ENCODE data around the gene KCNJ15. TPM values are rescaled to one million over a fixed set of nuclear protein-coding genes. Genes with fewer than 3 reads are reported as not detected.

The KCNJ15 gene
- total RNA-seq, 2 experiments from 2014 or later: not detected

GRCh38 chr21:38300141-38300578 is 43.4 kb downstream of the KCNJ15 start:
- Mint-ChIP-seq H3K9me3 (peaks cover 2% of the 10 kb centered on the region), H3K27me3 (no peaks in the 10 kb centered on the region), H3K4me1 (peaks cover 10% of the 10 kb centered on the region), H3K36me3 (ENCODE audit: low read depth) (no peaks in the 10 kb centered on the region), H3K27ac (no peak overlapping the region), H3K4me3 (no peak overlapping the region)
- CTCF ChIA-PET: no interaction called here
- DNase-seq: no peak
- POLR2A ChIA-PET: no interaction called here

GRCh38 chr21:38301321-38302214 is 44.8 kb downstream of the KCNJ15 start:
- Mint-ChIP-seq H3K36me3 (ENCODE audit: low read depth) (no peaks in the 10 kb centered on the region), H3K9me3 (peaks cover 2% of the 10 kb centered on the region), H3K27ac (no peak overlapping the region), H3K4me3 (no peak overlapping the region), H3K4me1 (peaks cover 11% of the 10 kb centered on the region), H3K27me3 (no peaks in the 10 kb centered on the region)
- CTCF ChIA-PET: no interaction called here
- no peak for DNase-seq
- POLR2A ChIA-PET: no interaction called here

GRCh38 chr21:38303300-38303699 is 46.5 kb downstream of the KCNJ15 start:
- DNase-seq: no peak
- Mint-ChIP-seq H3K9me3 (peaks cover 2% of the 10 kb centered on the region), H3K36me3 (ENCODE audit: low read depth) (no peaks in the 10 kb centered on the region), H3K27me3 (no peaks in the 10 kb centered on the region), H3K27ac (no peak overlapping the region), H3K4me3 (no peak overlapping the region), H3K4me1 (peaks cover 13% of the 10 kb centered on the region)
- CTCF ChIA-PET: interaction anchor here (1.0 kb wide), 1 partner anchor 9 kb away, joined by 3 read pairs; no protein-coding TSS in a partner anchor
- POLR2A ChIA-PET: interaction anchor here (0.6 kb wide), 1 partner anchor 61 kb away, joined by 3 read pairs; no protein-coding TSS in a partner anchor

DNA sequence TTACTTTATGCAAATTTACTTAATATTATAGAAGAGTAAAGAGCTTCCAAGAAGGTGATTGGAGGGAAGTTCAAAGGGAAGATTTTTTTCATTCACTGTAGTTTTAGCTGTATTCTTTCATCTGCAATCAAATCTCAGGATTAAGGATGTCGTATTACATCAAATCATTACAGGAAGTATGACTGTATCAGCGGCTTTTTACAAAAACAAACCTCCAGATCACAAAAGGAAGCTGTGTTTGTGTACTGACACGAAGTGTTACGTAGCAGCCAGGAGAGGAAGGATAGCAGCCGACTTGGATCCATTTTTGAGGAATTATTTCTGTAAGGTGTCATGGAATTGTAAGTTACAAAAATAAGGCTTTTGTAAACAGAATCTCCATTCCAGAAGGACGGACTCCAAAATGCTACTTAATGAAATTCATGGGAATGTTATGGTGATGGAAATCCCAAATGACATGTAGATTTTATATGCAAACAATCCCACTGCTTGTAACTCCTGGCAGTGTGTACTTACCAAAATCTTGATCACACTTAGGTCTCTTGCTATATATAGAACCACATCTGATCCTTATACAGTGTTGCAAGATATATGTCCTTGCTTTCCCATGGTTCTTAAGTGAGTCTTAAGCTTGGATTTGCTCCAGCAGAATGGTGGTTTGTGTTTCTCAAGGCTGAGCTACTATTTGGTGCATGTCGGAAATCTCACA is 49.8 kb downstream of the KCNJ15 start:
- ChIA-PET POLR2A (no interaction called here), CTCF (no interaction called here)
- no peaks in the 10 kb centered on the region for H3K36me3 Mint-ChIP-seq (ENCODE audit: low read depth)
- no peak overlapping the region for H3K4me3 Mint-ChIP-seq
- H3K27ac Mint-ChIP-seq: no peak overlapping the region
- H3K27me3 Mint-ChIP-seq: no peaks in the 10 kb centered on the region
- no peak for DNase-seq
- peaks cover 3% of the 10 kb centered on the region for H3K4me1 Mint-ChIP-seq
- peaks cover 2% of the 10 kb centered on the region for H3K9me3 Mint-ChIP-seq

GRCh38 chr21:38307771-38308531 is 51.2 kb downstream of the KCNJ15 start:
- H3K9me3 Mint-ChIP-seq: peaks cover 2% of the 10 kb centered on the region
- CTCF ChIA-PET: interaction anchor here (1.4 kb wide), 1 partner anchor 44 kb away, joined by 6 read pairs; no protein-coding TSS in a partner anchor
- peaks cover 3% of the 10 kb centered on the region for H3K4me1 Mint-ChIP-seq
- DNase-seq: no peak
- no peak overlapping the region for H3K27ac Mint-ChIP-seq
- POLR2A ChIA-PET: no interaction called here
- no peak overlapping the region for H3K4me3 Mint-ChIP-seq
- no peaks in the 10 kb centered on the region for H3K36me3 Mint-ChIP-seq (ENCODE audit: low read depth)
- H3K27me3 Mint-ChIP-seq: no peaks in the 10 kb centered on the region

- Mint-ChIP-seq H3K36me3 (ENCODE audit: low read depth) (no peaks in the 10 kb centered on the region), H3K9me3 (peaks cover 2% of the 10 kb centered on the region), H3K27ac (no peak overlapping the region), H3K27me3 (no peaks in the 10 kb centered on the region), H3K4me3 (no peak overlapping the region), H3K4me1 (peaks cover 3% of the 10 kb centered on the region)
- CTCF ChIA-PET: interaction anchor here (1.4 kb wide), 1 partner anchor 44 kb away, joined by 6 read pairs; no protein-coding TSS in a partner anchor
- DNase-seq: no peak
- POLR2A ChIA-PET: no interaction called here
Measured at GRCh38 chr21:38308532-38309119, 51.8 kb downstream of the KCNJ15 start.

- no peaks in the 10 kb centered on the region for H3K36me3 Mint-ChIP-seq (ENCODE audit: low read depth)
- H3K27me3 Mint-ChIP-seq: no peaks in the 10 kb centered on the region
- DNase-seq: no peak
- POLR2A ChIA-PET: no interaction called here
- CTCF ChIA-PET: no interaction called here
- peaks cover 3% of the 10 kb centered on the region for H3K4me1 Mint-ChIP-seq
- H3K27ac Mint-ChIP-seq: no peak overlapping the region
- H3K9me3 Mint-ChIP-seq: no peaks in the 10 kb centered on the region
- no peak overlapping the region for H3K4me3 Mint-ChIP-seq
Measured at GRCh38 chr21:38310646-38311485, 54.1 kb downstream of the KCNJ15 start.

- Mint-ChIP-seq H3K27me3 (no peaks in the 10 kb centered on the region), H3K4me1 (peaks cover 1% of the 10 kb centered on the region), H3K4me3 (no peak overlapping the region), H3K36me3 (ENCODE audit: low read depth) (no peaks in the 10 kb centered on the region), H3K27ac (no peak overlapping the region), H3K9me3 (no peaks in the 10 kb centered on the region)
- POLR2A ChIA-PET: no interaction called here
- DNase-seq: no peak
- CTCF ChIA-PET: no interaction called here
Measured at GRCh38 chr21:38311765-38312164, 55.0 kb downstream of the KCNJ15 start.

GRCh38 chr21:38312822-38313221 is 56.0 kb downstream of the KCNJ15 start:
- Mint-ChIP-seq H3K36me3 (ENCODE audit: low read depth) (no peaks in the 10 kb centered on the region), H3K4me3 (no peak overlapping the region), H3K4me1 (no peaks in the 10 kb centered on the region), H3K9me3 (no peaks in the 10 kb centered on the region), H3K27me3 (no peaks in the 10 kb centered on the region), H3K27ac (no peak overlapping the region)
- DNase-seq: no peak
- ChIA-PET POLR2A (no interaction called here), CTCF (no interaction called here)

DNA sequence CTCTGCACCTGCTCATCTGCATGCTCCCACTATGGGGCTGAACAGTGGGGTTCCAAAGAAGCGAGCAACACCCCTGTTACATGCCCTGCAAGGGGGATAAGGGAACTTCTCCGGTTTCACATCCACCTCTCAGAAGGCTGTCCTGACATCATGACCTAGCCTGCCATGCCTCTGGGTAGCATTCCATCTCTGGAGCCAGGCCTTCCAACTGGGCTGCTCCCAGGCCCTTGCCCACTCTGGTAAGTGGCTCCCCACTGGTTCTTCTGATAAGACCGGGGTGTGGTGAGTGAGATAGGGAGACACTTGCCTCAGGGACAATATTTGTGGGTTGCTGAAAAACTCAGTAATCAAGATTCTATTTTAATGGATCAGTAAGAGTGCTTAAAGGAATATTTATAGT is 57.8 kb downstream of the KCNJ15 start:
- H3K4me3 Mint-ChIP-seq: no peak overlapping the region
- no peaks in the 10 kb centered on the region for H3K27me3 Mint-ChIP-seq
- no peaks in the 10 kb centered on the region for H3K36me3 Mint-ChIP-seq (ENCODE audit: low read depth)
- H3K27ac Mint-ChIP-seq: no peak overlapping the region
- H3K4me1 Mint-ChIP-seq: no peaks in the 10 kb centered on the region
- no peak for DNase-seq
- ChIA-PET CTCF (no interaction called here), POLR2A (no interaction called here)
- no peaks in the 10 kb centered on the region for H3K9me3 Mint-ChIP-seq

- Mint-ChIP-seq H3K4me1 (no peaks in the 10 kb centered on the region), H3K27me3 (no peaks in the 10 kb centered on the region), H3K36me3 (ENCODE audit: low read depth) (no peaks in the 10 kb centered on the region), H3K9me3 (no peaks in the 10 kb centered on the region), H3K4me3 (no peak overlapping the region), H3K27ac (no peak overlapping the region)
- CTCF ChIA-PET: no interaction called here
- POLR2A ChIA-PET: no interaction called here
- DNase-seq: no peak
Measured at GRCh38 chr21:38315122-38315521, 58.3 kb downstream of the KCNJ15 start.

DNA sequence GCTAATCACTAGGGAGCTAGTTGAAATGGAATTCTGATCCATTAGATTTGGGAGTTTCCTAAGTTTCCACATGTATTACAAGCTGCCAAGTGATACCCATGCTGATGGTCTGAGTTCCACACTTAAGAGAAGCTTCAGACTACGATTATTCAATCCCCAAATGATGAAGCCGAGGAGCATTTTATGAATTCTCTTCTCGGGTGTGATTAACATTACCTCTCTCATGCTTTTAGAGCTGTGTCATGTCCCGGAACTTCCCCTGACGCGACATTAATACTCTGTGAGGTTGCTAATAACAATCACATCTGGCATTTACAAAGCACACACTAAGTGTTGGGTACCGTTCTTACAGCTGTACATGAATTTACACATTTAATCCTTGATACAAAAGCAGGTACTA is 63.0 kb downstream of the KCNJ15 start:
- CTCF ChIA-PET: no interaction called here

More for the DNA sequence above, 63.0 kb downstream of the KCNJ15 start:
- DNase-seq: no peak
- POLR2A ChIA-PET: no interaction called here
- Mint-ChIP-seq H3K4me3 (no peak overlapping the region), H3K27ac (no peak overlapping the region), H3K4me1 (peaks cover 3% of the 10 kb centered on the region), H3K9me3 (no peaks in the 10 kb centered on the region), H3K36me3 (ENCODE audit: low read depth) (no peaks in the 10 kb centered on the region), H3K27me3 (no peaks in the 10 kb centered on the region)

All from activated CD4-positive, alpha-beta memory T cell treated with anti-CD3 and anti-CD28 coated beads, Interleukin-2, amount 10 ng/mL, durations not matched to agents 7 days and 5 days (primary cell).